ENCODE measurements around the gene WDR41. TPM values are rescaled to one million over a fixed set of nuclear protein-coding genes. Genes with fewer than 3 reads are reported as not detected.
A peak's percentile ranks its signal among the peaks of the same experiment; 100 is the strongest.
"Not testable (repeated sequence)": the region's sequence is repeated elsewhere in the genome, so short reads cannot be mapped to it uniquely, and the experiment has no call there.

WDR41 gene
- total and polyA plus RNA-seq, 9 of the 15 experiments (the other 6 are each of a cell fraction or from before 2014, with no cell fraction given): 33.6 to 67.2 (median 55.5) TPM

DNA sequence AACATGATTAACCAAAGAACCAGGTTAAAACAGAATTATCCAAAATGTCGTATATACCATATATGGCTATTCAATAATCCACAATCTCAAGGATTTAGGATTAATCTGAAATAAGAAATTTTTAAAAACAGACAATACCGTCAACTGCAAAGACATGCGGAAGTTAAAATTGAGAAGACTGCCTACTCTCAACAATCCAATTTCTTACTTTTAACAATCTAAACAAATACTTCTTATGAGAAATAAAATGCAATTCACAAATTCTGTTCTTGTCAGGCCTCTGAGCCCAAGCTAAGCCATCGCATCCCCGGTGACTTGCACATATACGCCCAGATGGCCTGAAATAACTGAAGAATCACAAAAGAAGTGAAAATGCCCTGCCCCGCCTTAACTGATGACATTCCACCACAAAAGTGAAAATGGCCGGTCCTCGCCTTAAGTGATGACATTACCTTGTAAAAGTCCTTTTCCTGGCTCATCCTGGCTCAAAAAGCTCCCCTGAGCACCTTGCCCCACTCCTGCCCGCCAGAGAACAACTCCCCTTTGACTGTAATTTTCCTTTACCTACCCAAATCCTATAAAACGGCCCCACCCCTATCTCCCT, 1.3 kb downstream of the WDR41 start (continued):
- peak; percentile 26; the same call in 1 of the 2 replicates for TF ChIP-seq CEBPG (CRISPR knock-in tag; IDR thresholded peaks at IDR 0.05)
- not testable (repeated sequence) for TF ChIP-seq CEBPG (tag; conservative IDR thresholded peaks at IDR 0.05 in 1 of 2, IDR thresholded peaks at IDR 0.05 in 1 of 2)

DNA sequence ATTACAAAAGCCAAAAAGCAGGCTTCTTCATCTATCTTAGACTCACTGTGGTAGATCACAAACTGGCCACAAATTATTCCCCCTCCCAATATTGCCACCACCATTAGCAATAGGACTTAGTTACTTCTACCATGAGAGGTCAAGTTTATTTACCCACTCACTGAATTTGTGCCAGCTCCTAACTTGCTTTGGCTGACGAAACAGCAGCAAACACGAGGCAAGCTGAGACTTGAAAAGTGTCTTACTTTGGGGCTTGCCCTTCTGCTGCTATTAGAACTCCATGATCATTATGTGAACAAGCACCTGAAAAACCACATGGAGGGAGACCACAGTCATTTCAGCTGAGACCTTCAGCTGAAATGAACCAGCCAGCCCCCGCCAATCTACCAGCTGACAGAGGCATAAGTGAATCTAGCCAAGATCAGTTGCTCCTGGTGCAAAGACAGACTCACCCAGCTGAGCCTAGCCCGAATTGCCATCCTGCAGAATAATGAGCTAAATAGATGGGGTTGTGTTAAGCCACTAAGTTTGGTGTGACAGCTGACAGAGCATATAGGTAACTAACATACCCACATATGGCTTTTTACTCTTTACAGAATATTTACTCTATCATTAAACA, 5.7 kb downstream of the WDR41 start:
- Histone ChIP-seq H3K27me3 (ENCODE audit: control insufficient read depth in 2 of 2, insufficient read depth in 2 of 2, low read length in 2 of 2) (no peaks in the 10 kb centered on the region), H3K9me3 (replicated peaks; ENCODE audit: control insufficient read depth, insufficient read depth, low read depth, low read length) (no peaks in the 10 kb centered on the region), H4K20me1 (replicated peaks; ENCODE audit: control insufficient read depth, insufficient read depth, low read length) (no peaks in the 10 kb centered on the region), H3K4me1 (replicated peaks in 1 of 2; ENCODE audit: control insufficient read depth in 2 of 2, insufficient read depth in 2 of 2, low read length in 2 of 2) (0 out of 5 replicates have a peak, but pooled peaks cover 0 to 4% of the 10 kb centered on the region in 2 experiments), H3K9ac (ENCODE audit: insufficient read depth in 1 of 2, low read depth in 2 of 2, low read length in 2 of 2) (no peak overlapping the region), H3K4me3 (no peak overlapping the region), H2AFZ (ENCODE audit: low read depth, low read length) (no peak overlapping the region), H3K79me2 (ENCODE audit: control insufficient read depth, insufficient read depth, low read length) (peaks cover 18% of the 10 kb centered on the region), H3K9me1 (ENCODE audit: control insufficient read depth, insufficient read depth, low read length) (no peaks in the 10 kb centered on the region), H3K27ac (ENCODE audit: extremely low read depth, low read depth, low read length) (no peak overlapping the region), H3K4me2 (ENCODE audit: insufficient read depth, low read length) (no peak overlapping the region), H3K36me3 (ENCODE audit: control insufficient read depth, insufficient read depth, low read length) (peaks cover 31% of the 10 kb centered on the region)
- WGBS (ENCODE audit: insufficient coverage, low coverage, missing lambda C conversion rate): 69% methylated on average over 4 of the region's 4 CpGs
- ChIA-PET POLR2A (no interaction called here), CTCF (ENCODE audit: low intra/inter-chr PET ratio) (no interaction called here)
- intact Hi-C loops (cut with micrococcal nuclease) (no loop called here), in situ Hi-C loops (cut with MboI) (no loop called here)
- FAIRE-seq (no peak), DNase-seq (ENCODE audit: extremely low read depth in 1 of 4, low spot score in 3 of 4) (no peak), ATAC-seq (no peak)
- TF ChIP-seq, protein P1, sequence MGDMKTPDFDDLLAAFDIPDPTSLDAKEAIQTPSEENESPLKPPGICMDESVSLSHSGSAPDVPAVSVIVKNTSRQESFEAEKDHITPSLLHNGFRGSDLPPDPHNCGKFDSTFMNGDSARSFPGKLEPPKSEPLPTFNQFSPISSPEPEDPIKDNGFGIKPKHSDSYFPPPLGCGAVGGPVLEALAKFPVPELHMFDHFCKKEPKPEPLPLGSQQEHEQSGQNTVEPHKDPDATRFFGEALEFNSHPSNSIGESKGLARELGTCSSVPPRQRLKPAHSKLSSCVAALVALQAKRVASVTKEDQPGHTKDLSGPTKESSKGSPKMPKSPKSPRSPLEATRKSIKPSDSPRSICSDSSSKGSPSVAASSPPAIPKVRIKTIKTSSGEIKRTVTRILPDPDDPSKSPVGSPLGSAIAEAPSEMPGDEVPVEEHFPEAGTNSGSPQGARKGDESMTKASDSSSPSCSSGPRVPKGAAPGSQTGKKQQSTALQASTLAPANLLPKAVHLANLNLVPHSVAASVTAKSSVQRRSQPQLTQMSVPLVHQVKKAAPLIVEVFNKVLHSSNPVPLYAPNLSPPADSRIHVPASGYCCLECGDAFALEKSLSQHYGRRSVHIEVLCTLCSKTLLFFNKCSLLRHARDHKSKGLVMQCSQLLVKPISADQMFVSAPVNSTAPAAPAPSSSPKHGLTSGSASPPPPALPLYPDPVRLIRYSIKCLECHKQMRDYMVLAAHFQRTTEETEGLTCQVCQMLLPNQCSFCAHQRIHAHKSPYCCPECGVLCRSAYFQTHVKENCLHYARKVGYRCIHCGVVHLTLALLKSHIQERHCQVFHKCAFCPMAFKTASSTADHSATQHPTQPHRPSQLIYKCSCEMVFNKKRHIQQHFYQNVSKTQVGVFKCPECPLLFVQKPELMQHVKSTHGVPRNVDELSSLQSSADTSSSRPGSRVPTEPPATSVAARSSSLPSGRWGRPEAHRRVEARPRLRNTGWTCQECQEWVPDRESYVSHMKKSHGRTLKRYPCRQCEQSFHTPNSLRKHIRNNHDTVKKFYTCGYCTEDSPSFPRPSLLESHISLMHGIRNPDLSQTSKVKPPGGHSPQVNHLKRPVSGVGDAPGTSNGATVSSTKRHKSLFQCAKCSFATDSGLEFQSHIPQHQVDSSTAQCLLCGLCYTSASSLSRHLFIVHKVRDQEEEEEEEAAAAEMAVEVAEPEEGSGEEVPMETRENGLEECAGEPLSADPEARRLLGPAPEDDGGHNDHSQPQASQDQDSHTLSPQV (IDR thresholded peaks at IDR 0.05): no peak
- TF ChIP-seq RFX7 (CRISPR knock-in tag; IDR thresholded peaks at IDR 0.05) (no peak), C11orf30 (IDR thresholded peaks at IDR 0.05; ENCODE audit: low read depth) (no peak)
- no TSS peak for BruUV-seq (replicated peaks)

Measured in K562 (cell line).